CD4-positive, alpha-beta T cell treated with Interferon gamma for 1 hour (primary cell): ENCODE results near the gene APOBEC3F.
A peak's percentile ranks its signal among the peaks of the same experiment; 100 is the strongest.
"Not testable (repeated sequence)": the region's sequence is repeated elsewhere in the genome, so short reads cannot be mapped to it uniquely, and the experiment has no call there.

ENCODE experiments used
- DNase-seq: peaks from one replicate; pipeline ENCODE4 v3.0.0-alpha.2; 2020

APOBEC3F gene

GRCh38 chr22:39028281-39028680, 12.4 kb upstream of the APOBEC3F start:
- DNase-seq, result no peak

GRCh38 chr22:39029227-39029626, 11.4 kb upstream of the APOBEC3F start:
- no peak for DNase-seq

GRCh38 chr22:39030705-39031104, 10.0 kb upstream of the APOBEC3F start:
- no peak for DNase-seq

GRCh38 chr22:39031434-39032295, 9.0 kb upstream of the APOBEC3F start:
- DNase-seq, result not testable (repeated sequence)

- not testable (repeated sequence) for DNase-seq
These were observed 3.6 kb upstream of the APOBEC3F start for GRCh38 chr22:39037071-39037470.

- no peak for DNase-seq
These were observed 1.1 kb upstream of the APOBEC3F start for GRCh38 chr22:39039306-39040126.

- DNase-seq, result not testable (repeated sequence)
These were observed 518 bp upstream of the APOBEC3F start for GRCh38 chr22:39040155-39040537.

- DNase-seq, result no peak
These were observed 1.2 kb downstream of the APOBEC3F start for GRCh38 chr22:39041908-39042307.

- DNase-seq, result not testable (repeated sequence)
These were observed 2.4 kb downstream of the APOBEC3F start for GRCh38 chr22:39043063-39043462.

GRCh38 chr22:39045136-39045535, 4.5 kb downstream of the APOBEC3F start:
- not testable (repeated sequence) for DNase-seq

GRCh38 chr22:39049486-39049885, 8.8 kb downstream of the APOBEC3F start:
- DNase-seq, result not testable (repeated sequence)

GRCh38 chr22:39051844-39052495, 11.3 kb downstream of the APOBEC3F start:
- DNase-seq, result not testable (repeated sequence)

GRCh38 chr22:39055658-39056057, 15.0 kb downstream of the APOBEC3F start:
- DNase-seq, result no peak

GRCh38 chr22:39061290-39061689, 20.6 kb downstream of the APOBEC3F start:
- not testable (repeated sequence) for DNase-seq

GRCh38 chr22:39061951-39062350, 21.3 kb downstream of the APOBEC3F start:
- DNase-seq, result not testable (repeated sequence)

GRCh38 chr22:39063904-39064303, 23.2 kb downstream of the APOBEC3F start:
- peak; percentile 45 for DNase-seq

- not testable (repeated sequence) for DNase-seq
These were observed 26.0 kb downstream of the APOBEC3F start for GRCh38 chr22:39066442-39067276.

GRCh38 chr22:39068033-39068785, 27.5 kb downstream of the APOBEC3F start:
- no peak for DNase-seq

GRCh38 chr22:39070186-39070585, 29.5 kb downstream of the APOBEC3F start:
- no peak for DNase-seq

GRCh38 chr22:39072581-39072981, 31.9 kb downstream of the APOBEC3F start:
- DNase-seq, result not testable (repeated sequence)

GRCh38 chr22:39073981-39074380, 33.3 kb downstream of the APOBEC3F start:
- DNase-seq, result no peak
